GM23338 (cell line): ENCODE data around the gene RBMXL3. TPM values are rescaled to one million over a fixed set of nuclear protein-coding genes. Genes with fewer than 3 reads are reported as not detected.

ENCODE experiments used
- ATAC-seq: fragments of 200-7000 bp; cut with Tn5 transposase; 3 replicates; pipeline ENCODE4 v1.9.1; 2020
- DNase-seq: peaks from one replicate; pipeline ENCODE4 v3.0.0-alpha.2; 2015; ENCODE audit warnings: low spot score
- H2AFZ ChIP-seq: fragments of 200-600 bp; sonication (generic); 2 replicates; pipeline ENCODE4 v1.8.0; 2016; ENCODE audit warnings: antibody characterized with exemption, mild to moderate bottlenecking, moderate library complexity
- H3F3A ChIP-seq: fragments of 200-600 bp; sonication (generic); replicated peaks from 2 replicates; pipeline ENCODE4 v1.8.0; 2017; ENCODE audit warnings: antibody characterized with exemption, mixed run types, low read depth
- H3K27ac ChIP-seq: fragments of 200-600 bp; sonication (generic); 2 replicates; pipeline ENCODE4 v1.6.1; 2016; ENCODE audit warnings: low read depth
- H3K27me3 ChIP-seq: fragments of 200-600 bp; sonication (generic); 2 replicates; pipeline ENCODE4 v1.8.0; 2016; ENCODE audit warnings: mild to moderate bottlenecking, mixed run types, moderate library complexity; ENCODE audit not compliant: insufficient read depth
- H3K36me3 ChIP-seq: fragments of 200-600 bp; sonication (generic); 2 replicates; pipeline ENCODE4 v1.8.0; 2016; ENCODE audit warnings: mild to moderate bottlenecking; ENCODE audit not compliant: insufficient read depth
- H3K4me1 ChIP-seq: fragments of 200-600 bp; sonication (generic); 2 replicates; pipeline ENCODE4 v1.8.0; 2016; ENCODE audit warnings: mild to moderate bottlenecking, moderate library complexity; ENCODE audit not compliant: insufficient read depth
- H3K4me2 ChIP-seq: fragments of 200-600 bp; sonication (generic); 2 replicates; pipeline ENCODE4 v1.7.1; 2017; ENCODE audit warnings: mixed run types
- H3K4me3 ChIP-seq: fragments of 200-600 bp; sonication (generic); 2 replicates; pipeline ENCODE4 v1.6.1; 2016; ENCODE audit warnings: mixed run types
- H3K79me2 ChIP-seq: fragments of 200-600 bp; sonication (generic); replicated peaks from 2 replicates; pipeline ENCODE4 v1.8.0; 2017; ENCODE audit warnings: mild to moderate bottlenecking; ENCODE audit not compliant: insufficient read depth
- H3K9me2 ChIP-seq: fragments of 200-600 bp; sonication (generic); 2 replicates; pipeline ENCODE4 v1.8.0; 2017; ENCODE audit not compliant: insufficient read depth
- H4K20me1 ChIP-seq: fragments of 200-600 bp; sonication (generic); replicated peaks from 2 replicates; pipeline ENCODE4 v1.8.0; 2017; ENCODE audit warnings: mild to moderate bottlenecking; ENCODE audit not compliant: insufficient read depth
- H3K27ac Mint-ChIP-seq: 2 replicates; pipeline ENCODE4 v1.8.0; 2020; ENCODE audit warnings: inconsistent platforms, mild to moderate bottlenecking, moderate library complexity, mixed read lengths
- H3K27me3 Mint-ChIP-seq: 3 replicates; pipeline ENCODE4 v1.8.0; 2022; ENCODE audit warnings: low read depth, mild to moderate bottlenecking, moderate library complexity, mixed read lengths, inconsistent platforms; ENCODE audit not compliant: insufficient read depth, poor library complexity
- H3K36me3 Mint-ChIP-seq: 3 replicates; pipeline ENCODE4 v1.8.0; 2021; ENCODE audit warnings: low read depth, mild to moderate bottlenecking, inconsistent platforms, moderate library complexity, mixed read lengths
- H3K4me1 Mint-ChIP-seq: 3 replicates; pipeline ENCODE4 v1.8.0; 2020; ENCODE audit warnings: mild to moderate bottlenecking, inconsistent platforms, mixed read lengths
- H3K4me3 Mint-ChIP-seq: 3 replicates; pipeline ENCODE4 v1.8.0; 2021; ENCODE audit warnings: moderate library complexity, mild to moderate bottlenecking, inconsistent platforms, mixed read lengths
- H3K9me3 Mint-ChIP-seq: 3 replicates; pipeline ENCODE4 v1.8.0; 2020; ENCODE audit warnings: moderate library complexity, mild to moderate bottlenecking, inconsistent platforms, mixed read lengths
- CTCF ChIP-seq, 2 experiments: fragments of 200-600 bp in 1 of 2; sonication (generic) in 1 of 2; conservative IDR thresholded peaks; 2 replicates each; pipeline versions ENCODE4 v1.5.1 to v1.6.1; 2016 to 2017; ENCODE audit warnings: antibody characterized with exemption in 2 of 2, low read depth in 2 of 2, mild to moderate bottlenecking in 2 of 2, moderate library complexity in 1 of 2
- ETS1 ChIP-seq: IDR thresholded peaks from 2 replicates; pipeline ENCODE4 v1.6.1; 2016; ENCODE audit warnings: antibody characterized with exemption
- EZH2 ChIP-seq: fragments of 200-600 bp; sonication (generic); IDR thresholded peaks from one replicate; pipeline ENCODE4 v1.8.0; 2017; ENCODE audit warnings: antibody characterized with exemption, mild to moderate bottlenecking, low read depth; ENCODE audit not compliant: unreplicated experiment
- EZH2phosphoT487 ChIP-seq: fragments of 200-600 bp; sonication (generic); IDR thresholded peaks from one replicate; pipeline ENCODE4 v1.8.1; 2018; ENCODE audit warnings: antibody characterized with exemption; ENCODE audit not compliant: unreplicated experiment
- NANOG ChIP-seq: IDR thresholded peaks from 2 replicates; pipeline ENCODE4 v1.6.1; 2016; ENCODE audit warnings: antibody characterized with exemption, borderline replicate concordance
- POLR2AphosphoS5 ChIP-seq: IDR thresholded peaks from 2 replicates; pipeline ENCODE4 v1.6.1; 2016; ENCODE audit warnings: antibody characterized with exemption, low read depth
- STAT1 ChIP-seq: IDR thresholded peaks from one replicate; pipeline ENCODE4 v1.6.1; 2016; ENCODE audit warnings: antibody characterized with exemption; ENCODE audit not compliant: unreplicated experiment
- ZNF114 ChIP-seq: fragments of 250-450 bp; sonication (Bioruptor Pico); IDR thresholded peaks from 2 replicates; pipeline ENCODE4 v1.5.0; 2020; ENCODE audit warnings: mild to moderate bottlenecking, moderate library complexity
- ZNF331 ChIP-seq: fragments of 250-450 bp; sonication (Bioruptor Pico); IDR thresholded peaks from 2 replicates; pipeline ENCODE4 v1.5.0; 2020; ENCODE audit warnings: low read depth, mild to moderate bottlenecking, moderate library complexity
- long read RNA-seq: library from polyadenylated mRNA; unstranded; transcript quantifications from one replicate; pipeline ENCODE4 v2.0.0, GENCODE V29; 2020; ENCODE audit not compliant: unreplicated experiment
- polyA plus RNA-seq: library from polyadenylated mRNA; unstranded; fragments of >200 nt; fragmentation: Nextera tagmentation; extraction: Ambion mirVana; gene quantifications from 2 replicates; pipeline ENCODE4 v1.2.1, GENCODE V29; 2016
- total RNA-seq: library from RNA; depleted of rRNA; stranded (reverse); fragments of >200 nt; shearing (Covaris generic); gene quantifications from 2 replicates; pipeline ENCODE4 v1.2.3, GENCODE V29; 2014; rRNA removed

Gene RBMXL3
- total RNA-seq (not detected in 2 replicates), polyA plus RNA-seq (not detected in 2 replicates)
- long read RNA-seq, result 0 reads

GRCh38 chrX:115189110-115189509 lies at the start of gene RBMXL3:
Gene RBMXL3 (plus strand): TSS chrX:115189410. CDS start chrX:115189442, 32 bp downstream.
- H3K4me3 Mint-ChIP-seq, result no peak within 1 kb of the TSS
- H3K27me3 Mint-ChIP-seq, result peaks cover 2% of the 10 kb centered on the region
- Histone ChIP-seq H4K20me1 (no peaks in the 10 kb centered on the region), H3K27me3 (no peaks in the 10 kb centered on the region), H3K79me2 (no peaks in the 10 kb centered on the region), H3K36me3 (no peaks in the 10 kb centered on the region), H3K4me2 (no peak within 1 kb of the TSS), H3K9me2 (no peaks in the 10 kb centered on the region), H3F3A (no peaks in the 10 kb centered on the region), H3K27ac (no peak within 1 kb of the TSS), H2AFZ (no peak within 1 kb of the TSS), H3K4me3 (no peak within 1 kb of the TSS), H3K4me1 (no peaks in the 10 kb centered on the region)
- peaks cover 3% of the 10 kb centered on the region; the same call in 2 of the 3 replicates for H3K9me3 Mint-ChIP-seq
- H3K4me1 Mint-ChIP-seq, result no peaks in the 10 kb centered on the region
- ATAC-seq (no peak), DNase-seq (no peak)
- TF ChIP-seq NANOG, result no peak
- no peak for TF ChIP-seq ETS1
- no peak for TF ChIP-seq STAT1
- no peak for TF ChIP-seq POLR2AphosphoS5
- TF ChIP-seq ZNF114 (CRISPR knock-in tag), result no peak
- TF ChIP-seq EZH2, result no peak
- TF ChIP-seq CTCF (conservative IDR thresholded peaks at IDR 0.05; ENCODE audit: low read depth in 2 of 2), result no peak
- no peak within 1 kb of the TSS for H3K27ac Mint-ChIP-seq
- H3K36me3 Mint-ChIP-seq, result peaks cover 14% of the 10 kb centered on the region

GRCh38 chrX:115142057-115142456 lies 47.2 kb upstream of the RBMXL3 start:
- H3K27me3 Mint-ChIP-seq, result peaks cover 3% of the 10 kb centered on the region
- no peak for DNase-seq
- peaks cover 29% of the 10 kb centered on the region; the same call in 2 of the 3 replicates for H3K36me3 Mint-ChIP-seq
- no peaks in the 10 kb centered on the region for H3K79me2 ChIP-seq
- no peaks in the 10 kb centered on the region for H4K20me1 ChIP-seq
- no peak for TF ChIP-seq EZH2phosphoT487
- peaks cover 7% of the 10 kb centered on the region for H3K4me1 Mint-ChIP-seq
- H3K9me3 Mint-ChIP-seq, result peaks cover 18% of the 10 kb centered on the region; the same call in 2 of the 3 replicates
- H3K4me3 ChIP-seq, result no peak overlapping the region
- H3K27ac Mint-ChIP-seq, result no peak overlapping the region
- no peak overlapping the region for H3K27ac ChIP-seq
- no peaks in the 10 kb centered on the region for H3F3A ChIP-seq
- H3K36me3 ChIP-seq, result no peaks in the 10 kb centered on the region
- no peak overlapping the region for H3K4me2 ChIP-seq
- no peaks in the 10 kb centered on the region for H3K27me3 ChIP-seq
- no peaks in the 10 kb centered on the region for H3K9me2 ChIP-seq
- H2AFZ ChIP-seq, result no peak overlapping the region
- no peak overlapping the region for H3K4me3 Mint-ChIP-seq
- ATAC-seq, result no peak
- peaks cover 7% of the 10 kb centered on the region for H3K4me1 ChIP-seq

- H3K27me3 Mint-ChIP-seq, result no peaks in the 10 kb centered on the region
- Histone ChIP-seq H3K4me1 (no peaks in the 10 kb centered on the region), H3K4me3 (no peak overlapping the region), H4K20me1 (no peaks in the 10 kb centered on the region), H3K4me2 (no peak overlapping the region), H3K36me3 (no peaks in the 10 kb centered on the region), H3K79me2 (no peaks in the 10 kb centered on the region), H3K27me3 (no peaks in the 10 kb centered on the region), H3K9me2 (no peaks in the 10 kb centered on the region), H3K27ac (no peak overlapping the region), H2AFZ (no peak overlapping the region), H3F3A (no peaks in the 10 kb centered on the region)
- peaks cover 15% of the 10 kb centered on the region; the same call in 2 of the 3 replicates for H3K36me3 Mint-ChIP-seq
- no peaks in the 10 kb centered on the region for H3K4me1 Mint-ChIP-seq
- TF ChIP-seq ZNF331 (CRISPR knock-in tag) (no peak), CTCF (conservative IDR thresholded peaks at IDR 0.05; ENCODE audit: low read depth in 2 of 2) (peak in 1 of 2 experiments; percentile 54; a peak in 3 of 4 replicates)
- peak; percentile 8 for DNase-seq
- ATAC-seq, result no peak
- H3K27ac Mint-ChIP-seq, result no peak overlapping the region
- no peak overlapping the region for H3K4me3 Mint-ChIP-seq
- peaks cover 11% of the 10 kb centered on the region; the same call in 2 of the 3 replicates for H3K9me3 Mint-ChIP-seq
These were observed 42.0 kb upstream of the RBMXL3 start for GRCh38 chrX:115147220-115147619.
